PFSK-1 (cell line): ENCODE measurements around the gene CERS4.

Source experiments
- FOXP2 ChIP-seq: optimal IDR thresholded peaks from 2 replicates; pipeline ENCODE3; 2011; ENCODE audit warnings: borderline replicate concordance, control low read depth, inconsistent platforms; ENCODE audit not compliant: insufficient read depth; ENCODE audit errors: extremely low read length, extremely low read depth
- POLR2AphosphoS5 ChIP-seq: IDR thresholded peaks from 2 replicates; pipeline ENCODE4 v1.6.1; 2012; ENCODE audit warnings: low read depth, mild to moderate bottlenecking, control low read depth, low read length, moderate library complexity
- REST ChIP-seq, 2 experiments: IDR thresholded peaks; 2 replicates each; pipeline versions ENCODE4 v1.6.1 to v1.8.0; 2011 to 2012; ENCODE audit warnings: low read depth in 2 of 2, low read length in 2 of 2, control low read depth in 1 of 2, inconsistent platforms in 1 of 2, mild to moderate bottlenecking in 1 of 2, moderate library complexity in 1 of 2; ENCODE audit not compliant: insufficient read depth in 1 of 2
- SIN3A ChIP-seq: IDR thresholded peaks from 2 replicates; pipeline ENCODE4 v1.6.1; 2012; ENCODE audit warnings: mild to moderate bottlenecking, low read length, moderate library complexity, borderline replicate concordance; ENCODE audit not compliant: insufficient read depth
- TAF1 ChIP-seq: IDR thresholded peaks from 2 replicates; pipeline ENCODE4 v1.6.1; 2012; ENCODE audit warnings: low read length, control low read depth, borderline replicate concordance; ENCODE audit not compliant: insufficient read depth

GRCh38 chr19:8215783-8216182 lies 6.6 kb downstream of the CERS4 start:
- no peak for TF ChIP-seq SIN3A
- TF ChIP-seq POLR2AphosphoS5: no peak
- TF ChIP-seq REST (IDR thresholded peaks at IDR 0.05; ENCODE audit: insufficient read depth in 1 of 2, low read depth in 2 of 2, low read length in 2 of 2): no peak
- no peak for TF ChIP-seq TAF1
- no peak for TF ChIP-seq FOXP2
